Heart left ventricle (tissue), 13 donors: ENCODE data around the gene HVCN1.

Experiments used
- POLR2A ChIP-seq, 2 donors: fragments of 450-650 bp; IDR thresholded peaks; one replicate each; pipeline ENCODE4 v1.6.1; 2017; ENCODE audit warnings: antibody characterized with exemption in 2 of 2, mild to moderate bottlenecking in 2 of 2, moderate library complexity in 2 of 2
- TF ChIP-seq, protein P1 (sequence below), 12 donors: fragments of 200-600 bp; sonication (generic) in 4 of 12; IDR thresholded peaks; one replicate each; pipeline versions ENCODE4 v1.5.0 to v1.8.0; 2018 to 2022; ENCODE audit warnings: antibody characterized with exemption in 12 of 12, mild to moderate bottlenecking in 5 of 12
- donor health status: ischemic (EF 13 %, LVEDD 7.1; RV severe dilation, severe dysfunction).
- donor health status: DM: no; HTN: yes; CAD: no.
- donor health status: DM: no; HTN: no; CAD: no.
- donor health status: ischemic (EF 25% LVEDD 6.9; RV normal size, moderate dysfunction).
- donor health status: ischemic (EF 25% LVEDD 5.7; RV mildly dilated, moderate dysfunction).
- donor health status: ischemic (EF 35%, LVEDD 5.7; RV mildly dilated, moderate dysfunction).
- donor health status: nonischemic (EF 11% LVEDD 7.7; RV severe dilation, severe dysfunction).
- donor health status: DM: yes; HTN: yes; CAD: no.
- donor health status: PGD.
- donor health status: ischemic (EF 29% LVEDD 5.4; RV normal size, mild dysfunction).
- donor health status: nonischemic (EF 23%, LVEDD 6.1; RV moderate dilation, normal function).

DNA sequence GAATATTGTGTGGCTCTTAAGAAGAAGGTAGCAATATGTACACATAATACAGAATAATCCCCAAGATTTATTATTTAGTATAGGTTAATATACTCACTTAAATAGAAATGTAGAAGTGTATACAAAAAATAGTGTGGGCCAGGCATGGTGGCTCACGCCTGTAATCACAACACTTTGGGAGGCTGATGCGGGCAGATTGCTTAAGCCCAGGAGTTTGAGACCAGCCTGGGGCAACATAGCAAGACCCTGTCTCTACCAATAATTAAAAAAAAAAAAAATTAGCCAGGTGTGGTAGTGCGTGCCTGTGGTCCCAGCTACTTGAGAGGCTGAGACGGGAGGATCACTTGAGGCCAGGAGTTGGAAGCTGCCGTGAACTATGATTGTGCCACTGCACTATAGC, 15.3 kb upstream of the HVCN1 start:
- TF ChIP-seq, protein P1, sequence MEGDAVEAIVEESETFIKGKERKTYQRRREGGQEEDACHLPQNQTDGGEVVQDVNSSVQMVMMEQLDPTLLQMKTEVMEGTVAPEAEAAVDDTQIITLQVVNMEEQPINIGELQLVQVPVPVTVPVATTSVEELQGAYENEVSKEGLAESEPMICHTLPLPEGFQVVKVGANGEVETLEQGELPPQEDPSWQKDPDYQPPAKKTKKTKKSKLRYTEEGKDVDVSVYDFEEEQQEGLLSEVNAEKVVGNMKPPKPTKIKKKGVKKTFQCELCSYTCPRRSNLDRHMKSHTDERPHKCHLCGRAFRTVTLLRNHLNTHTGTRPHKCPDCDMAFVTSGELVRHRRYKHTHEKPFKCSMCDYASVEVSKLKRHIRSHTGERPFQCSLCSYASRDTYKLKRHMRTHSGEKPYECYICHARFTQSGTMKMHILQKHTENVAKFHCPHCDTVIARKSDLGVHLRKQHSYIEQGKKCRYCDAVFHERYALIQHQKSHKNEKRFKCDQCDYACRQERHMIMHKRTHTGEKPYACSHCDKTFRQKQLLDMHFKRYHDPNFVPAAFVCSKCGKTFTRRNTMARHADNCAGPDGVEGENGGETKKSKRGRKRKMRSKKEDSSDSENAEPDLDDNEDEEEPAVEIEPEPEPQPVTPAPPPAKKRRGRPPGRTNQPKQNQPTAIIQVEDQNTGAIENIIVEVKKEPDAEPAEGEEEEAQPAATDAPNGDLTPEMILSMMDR (IDR thresholded peaks at IDR 0.05): no peak
- no peak for TF ChIP-seq POLR2A (IDR thresholded peaks at IDR 0.05)
